Activated CD4-positive, alpha-beta T cell treated with anti-CD3 and anti-CD28 coated beads, Interleukin-2, amount 10 ng/mL, durations not matched to agents 24 days and 14 days (primary cell): ENCODE results near the gene FOXD1. TPM values are rescaled to one million over a fixed set of nuclear protein-coding genes. Genes with fewer than 3 reads are reported as not detected.
"Not testable (repeated sequence)": the region's sequence is repeated elsewhere in the genome, so short reads cannot be mapped to it uniquely, and the experiment has no call there.

Experiments used
- DNase-seq: peaks from one replicate; pipeline ENCODE4 v3.0.0; 2022
- H3K27ac Mint-ChIP-seq: one replicate; pipeline ENCODE4 v1.8.0; 2022; ENCODE audit warnings: mild to moderate bottlenecking, mixed read lengths
- H3K27me3 Mint-ChIP-seq: one replicate; pipeline ENCODE4 v1.8.0; 2022; ENCODE audit warnings: mixed read lengths
- H3K36me3 Mint-ChIP-seq: one replicate; pipeline ENCODE4 v1.8.0; 2022; ENCODE audit warnings: low read depth, mild to moderate bottlenecking, mixed read lengths
- H3K4me1 Mint-ChIP-seq: one replicate; pipeline ENCODE4 v1.8.0; 2021; ENCODE audit warnings: mixed read lengths
- H3K4me3 Mint-ChIP-seq: one replicate; pipeline ENCODE4 v1.8.0; 2022; ENCODE audit warnings: mild to moderate bottlenecking, moderate library complexity, mixed read lengths
- H3K9me3 Mint-ChIP-seq: one replicate; pipeline ENCODE4 v1.8.0; 2021; ENCODE audit warnings: mixed read lengths
- intact Hi-C: fragments of 100-400 bp; cut with micrococcal nuclease; formaldehyde crosslinking; loops from one replicate; pipeline ENCODE4 v1.15.1; 2023
- total RNA-seq: library from RNA; stranded (reverse); gene quantifications from 2 replicates; pipeline ENCODE4 v1.2.3, GENCODE V29; 2022

Gene FOXD1
- total RNA-seq, 1 donor from 2014 or later, result 0.09 TPM

- intact Hi-C loops, result no loop called here
These were observed 35.9 kb upstream of the FOXD1 start for GRCh38 chr5:73484511-73484910.

GRCh38 chr5:73483676-73484075, 35.1 kb upstream of the FOXD1 start:
- Mint-ChIP-seq H3K27me3 (peaks cover 34% of the 10 kb centered on the region), H3K4me3 (no peak overlapping the region), H3K27ac (no peak overlapping the region), H3K9me3 (no peaks in the 10 kb centered on the region), H3K4me1 (no peaks in the 10 kb centered on the region), H3K36me3 (no peaks in the 10 kb centered on the region)
- no peak for DNase-seq
- intact Hi-C loops, result no loop called here

More at GRCh38 chr5:73484511-73484910, 35.9 kb upstream of the FOXD1 start:
- Mint-ChIP-seq H3K4me3 (no peak overlapping the region), H3K36me3 (no peaks in the 10 kb centered on the region), H3K27me3 (peaks cover 36% of the 10 kb centered on the region), H3K4me1 (no peaks in the 10 kb centered on the region), H3K27ac (no peak overlapping the region), H3K9me3 (no peaks in the 10 kb centered on the region)
- no peak for DNase-seq

- Mint-ChIP-seq H3K9me3 (no peaks in the 10 kb centered on the region), H3K27ac (no peak overlapping the region), H3K27me3 (peaks cover 38% of the 10 kb centered on the region), H3K4me1 (no peaks in the 10 kb centered on the region), H3K4me3 (no peak overlapping the region), H3K36me3 (no peaks in the 10 kb centered on the region)
- no peak for DNase-seq
- intact Hi-C loops, result no loop called here
These were observed 34.0 kb upstream of the FOXD1 start for GRCh38 chr5:73482383-73483136.

GRCh38 chr5:73480500-73480899, 31.9 kb upstream of the FOXD1 start:
- DNase-seq, result no peak
- H3K36me3 Mint-ChIP-seq, result no peaks in the 10 kb centered on the region
- no peak overlapping the region for H3K27ac Mint-ChIP-seq
- intact Hi-C loops, result no loop called here
- no peaks in the 10 kb centered on the region for H3K4me1 Mint-ChIP-seq
- no peaks in the 10 kb centered on the region for H3K9me3 Mint-ChIP-seq
- H3K27me3 Mint-ChIP-seq, result peaks cover 28% of the 10 kb centered on the region
- H3K4me3 Mint-ChIP-seq, result no peak overlapping the region

- no peaks in the 10 kb centered on the region for H3K4me1 Mint-ChIP-seq
- no peaks in the 10 kb centered on the region for H3K36me3 Mint-ChIP-seq
- peaks cover 13% of the 10 kb centered on the region for H3K27me3 Mint-ChIP-seq
- no peak overlapping the region for H3K27ac Mint-ChIP-seq
- H3K9me3 Mint-ChIP-seq, result no peaks in the 10 kb centered on the region
- H3K4me3 Mint-ChIP-seq, result no peak overlapping the region
- DNase-seq, result no peak
- intact Hi-C loops, result no loop called here
These were observed 23.5 kb upstream of the FOXD1 start for GRCh38 chr5:73472116-73472515.

- no peaks in the 10 kb centered on the region for H3K9me3 Mint-ChIP-seq
- intact Hi-C loops, result no loop called here
- H3K4me3 Mint-ChIP-seq, result no peak overlapping the region
- no peak for DNase-seq
- H3K27ac Mint-ChIP-seq, result no peak overlapping the region
- H3K4me1 Mint-ChIP-seq, result no peaks in the 10 kb centered on the region
- peaks cover 13% of the 10 kb centered on the region for H3K27me3 Mint-ChIP-seq
- no peaks in the 10 kb centered on the region for H3K36me3 Mint-ChIP-seq
These were observed 23.1 kb upstream of the FOXD1 start for GRCh38 chr5:73471654-73472053.

- Mint-ChIP-seq H3K27me3 (peaks cover 21% of the 10 kb centered on the region), H3K4me1 (no peaks in the 10 kb centered on the region), H3K9me3 (no peaks in the 10 kb centered on the region), H3K36me3 (no peaks in the 10 kb centered on the region), H3K27ac (no peak overlapping the region), H3K4me3 (no peak overlapping the region)
- intact Hi-C loops, result no loop called here
- DNase-seq, result no peak
These were observed 21.3 kb upstream of the FOXD1 start for GRCh38 chr5:73469878-73470277.

GRCh38 chr5:73468638-73469037, 20.1 kb upstream of the FOXD1 start:
- H3K27me3 Mint-ChIP-seq, result peaks cover 25% of the 10 kb centered on the region
- H3K4me1 Mint-ChIP-seq, H3K27ac Mint-ChIP-seq, intact Hi-C loops, H3K36me3 Mint-ChIP-seq, DNase-seq, H3K4me3 Mint-ChIP-seq, H3K9me3 Mint-ChIP-seq: not testable (repeated sequence)

- H3K4me1 Mint-ChIP-seq, result no peaks in the 10 kb centered on the region
These were observed 15.6 kb upstream of the FOXD1 start for GRCh38 chr5:73464016-73464745.

GRCh38 chr5:73460133-73460532, 11.6 kb upstream of the FOXD1 start:
- H3K27me3 Mint-ChIP-seq, result peaks cover 39% of the 10 kb centered on the region
- no peak for DNase-seq
- no peaks in the 10 kb centered on the region for H3K9me3 Mint-ChIP-seq
- H3K4me1 Mint-ChIP-seq, result no peaks in the 10 kb centered on the region
- intact Hi-C loops, result no loop called here
- no peak overlapping the region for H3K27ac Mint-ChIP-seq
- no peak overlapping the region for H3K4me3 Mint-ChIP-seq
- H3K36me3 Mint-ChIP-seq, result no peaks in the 10 kb centered on the region

More at GRCh38 chr5:73464016-73464745, 15.6 kb upstream of the FOXD1 start:
- DNase-seq, result no peak
- Mint-ChIP-seq H3K36me3 (no peaks in the 10 kb centered on the region), H3K27me3 (peaks cover 34% of the 10 kb centered on the region), H3K27ac (no peak overlapping the region), H3K9me3 (no peaks in the 10 kb centered on the region), H3K4me3 (no peak overlapping the region)
- intact Hi-C loops, result no loop called here

- Mint-ChIP-seq H3K9me3 (no peaks in the 10 kb centered on the region), H3K27me3 (peaks cover 42% of the 10 kb centered on the region), H3K4me3 (no peak overlapping the region), H3K36me3 (no peaks in the 10 kb centered on the region), H3K4me1 (no peaks in the 10 kb centered on the region), H3K27ac (no peak overlapping the region)
- DNase-seq, result no peak
- intact Hi-C loops, result no loop called here
These were observed 10.8 kb upstream of the FOXD1 start for GRCh38 chr5:73459366-73459765.

- H3K27me3 Mint-ChIP-seq, result peaks cover 52% of the 10 kb centered on the region
- H3K4me3 Mint-ChIP-seq, H3K4me1 Mint-ChIP-seq, H3K27ac Mint-ChIP-seq, H3K9me3 Mint-ChIP-seq, H3K36me3 Mint-ChIP-seq, DNase-seq, intact Hi-C loops: not testable (repeated sequence)
These were observed 7.9 kb upstream of the FOXD1 start for GRCh38 chr5:73456462-73456861.

GRCh38 chr5:73454379-73455036, 5.9 kb upstream of the FOXD1 start:
- intact Hi-C loops, result loop anchor here (5.0 kb wide), 3 partner anchors 37 to 372 kb away; no protein-coding TSS in a partner anchor
- Mint-ChIP-seq H3K36me3 (peaks cover 3% of the 10 kb centered on the region), H3K27ac (no peak overlapping the region), H3K4me1 (peaks cover 2% of the 10 kb centered on the region), H3K4me3 (no peak overlapping the region), H3K27me3 (peaks cover 55% of the 10 kb centered on the region), H3K9me3 (peaks cover 6% of the 10 kb centered on the region)
- DNase-seq, result peak; percentile 78

- no peak overlapping the region for H3K4me3 Mint-ChIP-seq
- peaks cover 6% of the 10 kb centered on the region for H3K9me3 Mint-ChIP-seq
- H3K27ac Mint-ChIP-seq, result no peak overlapping the region
- H3K4me1 Mint-ChIP-seq, result peaks cover 6% of the 10 kb centered on the region
- intact Hi-C loops, result loop anchor here (5.0 kb wide), 3 partner anchors 35 to 370 kb away; no protein-coding TSS in a partner anchor
- peaks cover 64% of the 10 kb centered on the region for H3K27me3 Mint-ChIP-seq
- peaks cover 3% of the 10 kb centered on the region for H3K36me3 Mint-ChIP-seq
- no peak for DNase-seq
These were observed 3.6 kb upstream of the FOXD1 start for GRCh38 chr5:73452215-73452614.
